Astrocyte of the cerebellum (primary cell): ENCODE results near the gene SIRT2.

Source experiments
- DNase-seq: peaks from one replicate; pipeline ENCODE4 v3.0.0-alpha.2; 2011; ENCODE audit warnings: low read depth
- H3K4me3 ChIP-seq: 2 replicates; pipeline ENCODE4 v1.5.1; 2011; ENCODE audit warnings: mild to moderate bottlenecking, low read depth, low read length, moderate library complexity
- in situ Hi-C: cut with HindIII; loops from 2 replicates; pipeline ENCODE4 v1.10.0; 2017; ENCODE audit warnings: low sequenced_read_pairs
- TF ChIP-seq, protein P1 (sequence below): IDR thresholded peaks from 2 replicates; pipeline ENCODE4 v1.5.1; 2012; ENCODE audit warnings: low read length, low read depth, moderate library complexity, mild to moderate bottlenecking; ENCODE audit errors: missing control alignments

Gene SIRT2

DNA sequence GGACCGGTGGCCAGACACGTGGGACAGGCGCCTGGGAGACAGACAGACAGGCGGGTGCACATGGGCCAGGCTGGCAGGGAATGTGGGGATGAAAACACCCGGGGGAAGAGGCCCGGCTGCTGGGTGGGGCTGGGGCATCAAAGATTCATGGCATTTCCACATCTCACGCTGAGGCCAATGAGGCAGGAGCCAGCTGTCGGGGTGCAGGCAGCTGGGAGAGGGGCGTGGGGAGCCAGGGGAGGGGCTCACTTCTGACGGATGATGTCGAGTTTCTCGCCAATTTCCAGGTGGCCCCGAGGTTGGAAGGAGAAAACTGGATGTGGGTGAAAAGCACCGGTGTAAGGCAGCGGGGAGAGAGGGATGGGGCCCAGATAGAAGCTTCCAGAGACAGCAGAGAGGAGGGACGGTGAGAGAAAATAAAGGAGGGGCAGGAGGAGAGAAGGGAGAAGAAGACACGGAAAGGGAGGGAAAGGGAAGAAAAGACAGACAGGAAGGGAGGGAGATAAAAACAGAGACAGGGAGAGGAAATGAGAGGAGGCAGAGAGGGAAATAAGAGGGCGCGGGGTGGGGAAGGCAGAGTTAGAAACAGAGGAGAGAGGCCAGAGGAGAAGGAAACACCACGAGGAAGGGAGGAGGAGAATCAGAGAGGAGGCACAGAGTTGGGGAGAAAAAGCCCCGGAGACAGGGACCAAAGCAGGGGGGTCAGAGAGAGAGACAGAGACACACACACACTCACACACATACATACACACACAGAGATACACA is 20.6 kb upstream of the SIRT2 start:
- TF ChIP-seq, protein P1, sequence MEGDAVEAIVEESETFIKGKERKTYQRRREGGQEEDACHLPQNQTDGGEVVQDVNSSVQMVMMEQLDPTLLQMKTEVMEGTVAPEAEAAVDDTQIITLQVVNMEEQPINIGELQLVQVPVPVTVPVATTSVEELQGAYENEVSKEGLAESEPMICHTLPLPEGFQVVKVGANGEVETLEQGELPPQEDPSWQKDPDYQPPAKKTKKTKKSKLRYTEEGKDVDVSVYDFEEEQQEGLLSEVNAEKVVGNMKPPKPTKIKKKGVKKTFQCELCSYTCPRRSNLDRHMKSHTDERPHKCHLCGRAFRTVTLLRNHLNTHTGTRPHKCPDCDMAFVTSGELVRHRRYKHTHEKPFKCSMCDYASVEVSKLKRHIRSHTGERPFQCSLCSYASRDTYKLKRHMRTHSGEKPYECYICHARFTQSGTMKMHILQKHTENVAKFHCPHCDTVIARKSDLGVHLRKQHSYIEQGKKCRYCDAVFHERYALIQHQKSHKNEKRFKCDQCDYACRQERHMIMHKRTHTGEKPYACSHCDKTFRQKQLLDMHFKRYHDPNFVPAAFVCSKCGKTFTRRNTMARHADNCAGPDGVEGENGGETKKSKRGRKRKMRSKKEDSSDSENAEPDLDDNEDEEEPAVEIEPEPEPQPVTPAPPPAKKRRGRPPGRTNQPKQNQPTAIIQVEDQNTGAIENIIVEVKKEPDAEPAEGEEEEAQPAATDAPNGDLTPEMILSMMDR, result no peak
- H3K4me3 ChIP-seq, result no peak overlapping the region
- in situ Hi-C loops, result no loop called here
- DNase-seq, result no peak

DNA sequence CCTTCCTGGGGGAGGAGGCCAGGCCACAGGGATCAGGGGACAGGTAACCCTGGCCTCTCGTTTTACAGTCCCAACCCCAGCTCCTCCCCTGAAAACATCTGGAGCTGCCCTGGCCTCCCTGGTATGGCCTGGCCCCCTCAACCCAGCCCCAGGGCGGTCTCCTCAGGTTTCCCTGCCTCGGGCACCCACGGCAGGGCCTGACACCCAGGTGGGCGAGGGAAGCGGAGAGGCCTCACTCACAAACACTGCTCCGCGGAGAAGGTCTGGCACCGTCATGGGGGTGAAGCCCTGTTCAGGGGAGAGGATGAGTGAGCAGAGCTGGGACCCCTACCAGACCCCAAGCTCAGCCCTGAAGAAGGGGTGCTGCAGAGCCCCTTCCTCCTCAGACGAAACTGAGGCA is 19.1 kb upstream of the SIRT2 start:
- in situ Hi-C loops, result no loop called here
- no peak overlapping the region for H3K4me3 ChIP-seq
- no peak for DNase-seq
- TF ChIP-seq, protein P1, result no peak

DNA sequence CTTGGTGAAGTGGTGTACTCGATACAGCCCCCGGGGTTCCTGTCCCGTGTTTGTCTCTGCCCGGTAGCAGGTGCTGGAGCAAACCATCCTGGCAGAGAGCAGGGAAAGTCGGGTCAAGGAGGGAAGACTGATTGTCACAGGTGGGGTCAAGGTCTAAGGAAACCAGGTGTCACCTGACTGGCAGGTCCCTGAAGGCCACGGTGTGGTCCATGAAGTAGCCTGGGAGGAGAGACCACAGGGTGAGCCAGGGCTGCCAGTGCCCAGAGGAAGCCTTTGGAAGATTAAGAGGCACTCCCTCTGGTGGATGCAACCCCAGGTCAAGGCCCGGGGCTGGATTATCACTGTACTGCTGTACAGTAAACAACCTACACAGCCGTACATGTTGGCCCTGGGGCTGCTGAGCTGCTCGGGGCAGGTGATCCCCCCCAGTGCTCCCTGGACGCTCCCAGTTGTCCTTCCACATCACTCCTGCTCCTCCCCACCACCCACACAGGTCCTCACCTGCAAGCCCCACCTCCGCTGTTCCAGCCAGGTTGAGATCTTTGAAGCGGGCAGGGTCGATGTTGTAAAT is 18.6 kb upstream of the SIRT2 start:
- H3K4me3 ChIP-seq, result no peak overlapping the region
- TF ChIP-seq, protein P1, result peak; percentile 8
- in situ Hi-C loops, result no loop called here
- no peak for DNase-seq

DNA sequence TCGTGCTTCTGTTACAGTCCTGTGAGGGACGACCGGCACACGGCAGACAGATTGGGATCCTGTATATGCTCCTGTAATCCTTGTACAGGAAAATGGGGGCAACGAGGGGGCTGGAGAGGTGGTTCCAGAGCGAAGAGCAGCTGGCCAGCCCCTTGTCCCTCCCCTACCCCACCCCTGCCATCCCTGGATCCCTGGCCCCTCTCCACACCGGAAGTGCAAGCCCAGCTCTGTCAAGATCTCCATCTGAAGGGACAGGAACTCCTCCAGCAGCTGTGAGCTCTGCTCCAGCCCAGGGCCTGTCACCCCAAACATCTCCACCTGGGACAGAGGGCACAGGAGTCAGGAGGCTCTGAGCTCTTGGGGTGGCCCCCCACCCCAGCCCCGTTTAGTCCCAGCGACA is 18.1 kb upstream of the SIRT2 start:
- in situ Hi-C loops, result no loop called here
- H3K4me3 ChIP-seq, result no peak overlapping the region
- TF ChIP-seq, protein P1, result no peak
- no peak for DNase-seq

DNA sequence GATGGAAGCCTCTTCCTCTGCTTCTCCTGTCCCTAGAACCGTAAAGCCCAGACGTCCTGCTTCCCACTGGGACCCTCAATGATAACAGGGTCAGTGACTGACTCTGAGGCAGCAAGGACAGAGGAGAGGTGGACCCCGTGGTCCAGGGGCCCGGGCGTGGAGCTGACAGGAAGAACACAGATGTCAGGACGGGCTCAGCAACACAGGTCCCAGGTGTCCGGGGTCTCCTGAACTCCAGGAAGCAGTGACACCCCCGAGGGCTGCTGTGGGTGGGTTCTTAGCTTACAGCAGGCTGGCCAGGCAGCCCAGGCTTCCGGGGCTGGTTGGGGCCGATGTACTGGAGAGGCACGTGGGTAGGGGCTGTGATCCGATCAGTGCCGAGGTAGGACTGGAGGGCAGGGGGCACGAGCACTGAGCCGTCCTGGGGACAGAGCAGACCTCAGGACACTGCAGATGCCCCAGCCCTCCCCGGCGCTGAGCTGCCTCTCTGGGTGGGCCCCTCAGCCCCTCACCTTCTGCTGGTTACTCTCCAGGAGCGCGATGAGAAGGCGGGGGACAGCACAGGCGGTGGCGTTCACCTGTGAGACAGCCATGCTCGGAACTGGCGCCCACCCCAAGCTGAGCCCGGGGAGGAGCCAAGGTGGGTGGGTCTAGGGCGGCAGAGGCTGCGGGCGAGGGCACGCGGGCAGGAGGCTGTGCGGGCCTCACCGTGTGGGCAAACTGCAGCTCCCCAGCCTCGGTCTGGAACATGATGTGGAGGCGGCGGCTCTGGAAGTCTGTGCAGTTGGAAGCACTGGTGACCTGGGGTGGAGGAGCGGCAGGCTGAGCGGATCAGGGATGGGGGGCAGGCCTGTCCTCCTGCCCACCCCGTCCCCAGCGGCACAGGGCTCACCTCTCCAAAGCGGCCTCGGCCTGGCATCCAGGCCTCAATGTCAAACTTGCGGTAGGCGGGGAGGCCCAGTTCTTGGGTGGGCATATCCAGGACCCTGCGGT is 16.2 kb upstream of the SIRT2 start:
- DNase-seq, result no peak
- no peak overlapping the region for H3K4me3 ChIP-seq
- TF ChIP-seq, protein P1, result no peak
- in situ Hi-C loops, result no loop called here

DNA sequence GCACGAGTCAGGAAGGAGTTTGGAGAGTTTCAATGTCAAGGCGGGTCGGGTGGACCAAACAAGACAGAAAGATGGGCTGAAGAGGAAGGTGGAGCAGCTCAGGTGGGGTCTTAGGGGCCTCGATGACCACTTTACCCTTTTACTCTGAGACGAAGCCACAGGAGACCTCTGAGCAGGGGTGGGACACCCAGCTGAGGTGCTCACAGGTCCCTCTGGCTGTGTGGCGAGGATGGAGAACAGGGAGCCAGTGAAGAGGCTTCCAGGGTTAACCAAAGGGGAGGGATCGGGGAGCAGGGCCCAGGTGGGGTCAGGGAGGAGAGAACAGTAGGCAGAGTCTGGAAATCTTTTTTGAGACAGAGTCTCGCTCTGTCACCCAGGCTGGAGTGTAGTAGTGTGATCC is 14.5 kb upstream of the SIRT2 start:
- in situ Hi-C loops, result no loop called here
- TF ChIP-seq, protein P1, result no peak
- DNase-seq, result no peak
- no peak overlapping the region for H3K4me3 ChIP-seq
